GM20000 (cell line): ENCODE measurements around the gene BMP6.

ENCODE experiments used
- DNase-seq: peaks from one replicate; pipeline ENCODE4 v3.0.0; 2012; ENCODE audit warnings: low spot score
- TF ChIP-seq, protein P1 (sequence below): IDR thresholded peaks from 2 replicates; pipeline ENCODE4 v1.5.1; 2012; ENCODE audit warnings: mild to moderate bottlenecking, control low read depth; ENCODE audit errors: extremely low read depth, missing control alignments

The BMP6 gene

DNA sequence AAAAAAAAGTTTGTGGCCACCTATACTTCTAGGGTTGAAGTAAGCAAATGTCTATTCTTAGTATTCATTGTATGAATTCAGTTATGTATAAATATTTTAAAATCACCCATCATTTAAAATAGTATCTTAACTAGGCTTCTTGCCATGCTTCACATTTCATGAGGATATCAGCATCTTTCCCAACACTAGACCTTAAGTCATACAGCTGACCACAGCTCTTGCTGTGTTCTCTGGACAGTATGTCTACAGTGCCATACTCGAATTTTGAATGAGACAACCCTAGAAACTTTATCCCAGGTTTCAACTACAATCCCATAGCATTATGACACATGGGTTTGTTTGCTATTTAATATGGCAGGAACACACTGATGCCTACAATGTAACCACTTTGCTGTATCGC, 179.5 kb downstream of the BMP6 start:
- TF ChIP-seq, protein P1, sequence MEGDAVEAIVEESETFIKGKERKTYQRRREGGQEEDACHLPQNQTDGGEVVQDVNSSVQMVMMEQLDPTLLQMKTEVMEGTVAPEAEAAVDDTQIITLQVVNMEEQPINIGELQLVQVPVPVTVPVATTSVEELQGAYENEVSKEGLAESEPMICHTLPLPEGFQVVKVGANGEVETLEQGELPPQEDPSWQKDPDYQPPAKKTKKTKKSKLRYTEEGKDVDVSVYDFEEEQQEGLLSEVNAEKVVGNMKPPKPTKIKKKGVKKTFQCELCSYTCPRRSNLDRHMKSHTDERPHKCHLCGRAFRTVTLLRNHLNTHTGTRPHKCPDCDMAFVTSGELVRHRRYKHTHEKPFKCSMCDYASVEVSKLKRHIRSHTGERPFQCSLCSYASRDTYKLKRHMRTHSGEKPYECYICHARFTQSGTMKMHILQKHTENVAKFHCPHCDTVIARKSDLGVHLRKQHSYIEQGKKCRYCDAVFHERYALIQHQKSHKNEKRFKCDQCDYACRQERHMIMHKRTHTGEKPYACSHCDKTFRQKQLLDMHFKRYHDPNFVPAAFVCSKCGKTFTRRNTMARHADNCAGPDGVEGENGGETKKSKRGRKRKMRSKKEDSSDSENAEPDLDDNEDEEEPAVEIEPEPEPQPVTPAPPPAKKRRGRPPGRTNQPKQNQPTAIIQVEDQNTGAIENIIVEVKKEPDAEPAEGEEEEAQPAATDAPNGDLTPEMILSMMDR = no peak
- DNase-seq = no peak

DNA sequence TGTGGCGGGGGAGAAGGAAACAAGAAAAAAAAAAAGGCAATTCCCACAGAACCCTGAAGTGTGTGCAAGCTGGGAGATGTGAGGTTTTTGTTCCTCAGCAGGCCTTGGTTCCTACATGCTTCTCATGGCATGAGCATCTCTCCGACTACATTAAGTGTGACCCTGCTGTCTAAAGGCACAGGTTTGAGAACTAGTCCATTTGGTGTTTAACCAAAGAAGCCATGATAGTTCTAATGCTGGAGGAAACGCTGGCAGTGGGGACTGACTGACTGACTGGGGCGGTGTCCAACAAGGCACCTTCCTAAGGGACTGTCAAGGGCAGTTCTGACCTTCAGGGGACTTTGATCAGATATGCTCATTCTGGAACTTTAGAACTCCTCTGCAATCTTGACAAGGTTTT, 180.8 kb downstream of the BMP6 start:
- TF ChIP-seq, protein P1 = no peak
- DNase-seq = no peak

DNA sequence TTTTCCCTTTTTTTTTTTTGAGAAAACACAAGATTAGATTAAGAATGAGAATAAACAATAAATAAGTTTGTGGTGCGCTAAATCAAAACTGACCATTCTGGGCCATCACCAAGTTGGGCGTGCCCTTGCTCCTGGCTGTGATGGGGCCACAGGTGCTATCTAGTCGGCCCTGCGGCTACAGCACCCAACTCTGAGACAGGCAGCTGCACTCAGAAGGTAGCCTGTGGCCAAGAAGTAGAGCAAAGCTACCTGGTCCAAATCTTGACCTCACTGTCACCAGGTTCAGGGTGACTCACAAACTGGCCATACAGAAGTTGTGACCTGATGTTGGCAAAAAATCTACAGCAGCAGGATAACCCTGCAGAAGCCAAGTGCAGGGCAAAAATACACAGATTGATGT, 181.3 kb downstream of the BMP6 start:
- DNase-seq = no peak
- TF ChIP-seq, protein P1 = no peak

DNA sequence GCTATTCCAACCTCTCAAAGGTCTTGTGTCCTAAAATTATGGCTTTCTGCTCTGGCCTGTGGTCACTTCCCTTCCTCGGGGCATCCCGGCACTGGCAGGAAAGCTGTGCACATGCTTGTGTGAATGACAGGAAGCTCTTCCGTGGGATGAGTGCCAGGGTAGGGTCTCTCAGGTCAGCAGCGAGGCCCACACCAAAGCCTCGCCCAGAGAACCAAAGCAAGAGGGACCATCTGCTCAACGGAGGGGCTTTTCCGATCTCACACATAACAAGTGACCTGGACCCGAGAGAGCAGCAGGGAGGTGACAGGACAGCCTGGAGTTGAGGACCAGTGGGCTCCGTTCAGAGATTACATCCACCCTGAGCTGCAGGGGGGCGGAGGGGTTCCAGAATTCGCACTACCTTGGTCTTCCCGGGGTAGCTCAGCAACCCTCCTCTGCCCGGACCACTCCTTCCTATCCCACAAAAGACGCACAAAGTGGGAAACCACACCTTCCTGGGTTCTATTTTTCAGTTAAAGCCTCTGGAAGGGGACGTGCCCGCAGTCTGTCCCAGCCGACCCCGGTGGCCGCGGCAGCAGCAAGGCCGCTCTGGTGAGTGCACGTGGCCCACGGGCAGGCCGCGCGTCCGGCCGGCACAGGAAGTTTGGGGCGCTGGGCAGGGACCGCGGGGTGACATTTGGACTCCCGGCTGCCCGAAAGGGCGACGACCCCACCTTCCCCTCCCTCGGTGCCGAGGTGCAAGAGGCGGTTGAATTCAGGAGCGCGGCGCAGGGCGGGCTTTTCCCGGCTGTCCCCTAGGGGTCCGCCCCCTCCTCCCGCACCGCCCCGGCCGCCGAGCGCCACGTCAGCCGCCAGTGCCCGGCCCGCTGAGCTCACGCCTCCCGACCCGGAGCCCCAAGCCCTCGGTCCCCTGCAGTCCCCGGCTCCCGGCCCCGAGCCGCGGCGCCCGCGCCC, 183.7 kb downstream of the BMP6 start:
- TF ChIP-seq, protein P1 = no peak
- DNase-seq = peak; percentile 78

DNA sequence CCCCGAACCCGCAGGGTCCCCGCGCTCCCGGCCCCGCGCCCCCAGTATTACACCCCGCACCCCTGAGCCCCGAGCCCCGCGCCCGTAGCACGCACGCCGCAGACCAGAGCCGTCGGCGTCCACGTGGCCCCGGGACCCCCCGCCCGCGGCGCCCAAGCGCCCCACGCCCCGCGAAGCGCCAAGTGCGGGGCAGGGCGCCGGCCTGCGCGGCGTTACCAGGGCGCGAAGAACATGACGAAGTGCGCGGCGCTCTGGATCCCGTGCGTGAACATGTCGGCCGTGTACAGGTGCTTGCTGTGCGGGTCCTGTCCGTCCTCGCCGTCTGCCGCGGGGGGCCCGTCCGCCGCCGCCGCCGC, 184.4 kb downstream of the BMP6 start:
- no peak for DNase-seq
- TF ChIP-seq, protein P1 = no peak

DNA sequence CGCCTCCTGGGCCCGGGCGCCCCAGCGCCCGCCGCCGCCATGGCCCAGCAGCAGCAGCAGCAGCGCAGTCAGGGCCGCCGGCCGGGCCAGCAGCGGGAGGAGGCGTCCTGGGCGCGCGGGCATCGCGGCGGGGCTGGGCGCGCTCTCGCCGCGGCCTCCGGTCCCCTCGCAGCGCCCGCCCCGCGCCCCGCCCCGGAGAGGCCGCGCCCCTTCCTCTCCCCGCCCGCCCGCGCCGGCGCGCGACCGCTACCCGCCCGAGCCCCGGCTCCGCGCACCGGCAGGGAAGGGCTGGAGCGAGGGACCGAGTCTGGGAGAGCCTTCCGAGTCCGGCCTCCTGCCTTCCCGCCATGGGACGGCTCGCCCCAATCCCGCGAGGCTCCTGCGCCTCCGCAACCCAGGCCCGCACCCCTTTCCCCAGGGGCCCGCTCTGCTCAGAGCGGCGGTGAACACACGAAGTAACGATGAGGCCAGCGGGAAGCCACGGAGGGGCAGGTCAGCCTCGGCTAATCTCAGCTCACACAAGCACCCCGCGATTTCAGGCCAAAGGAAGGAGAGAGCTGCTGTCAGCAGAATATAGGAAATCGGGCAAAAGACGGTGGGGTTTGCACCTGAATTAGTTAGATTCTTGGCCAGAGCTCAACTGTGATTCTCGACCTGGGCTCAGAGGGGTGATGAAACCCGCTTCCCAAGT, 184.9 kb downstream of the BMP6 start, which contains the start of gene TXNDC5:
TSS of gene TXNDC5 (minus strand) at position 135 of the 691 bp plus-strand sequence. CDS start at position 123, 12 bp downstream.
- TF ChIP-seq, protein P1 = no peak

DNA sequence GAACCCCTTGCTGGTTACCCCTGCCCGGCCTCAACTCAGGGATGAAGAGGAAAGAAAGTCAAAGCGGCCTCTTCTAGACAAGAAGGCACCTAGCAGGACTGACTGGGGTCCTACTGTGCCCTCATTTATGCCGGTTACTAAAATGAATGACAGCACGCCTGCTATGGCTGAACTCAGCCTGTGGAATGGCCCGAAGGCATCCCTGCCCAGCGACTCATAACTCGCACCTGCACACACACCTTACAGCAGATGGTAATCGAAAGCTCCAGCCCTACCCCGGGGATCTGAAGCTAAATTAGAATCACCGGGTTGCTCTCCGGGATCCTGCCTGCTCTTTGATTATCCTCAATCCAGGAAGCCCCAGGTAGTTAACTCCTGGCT, 185.4 kb downstream of the BMP6 start:
- TF ChIP-seq, protein P1 = no peak
- DNase-seq = no peak

More for the DNA sequence above, 184.9 kb downstream of the BMP6 start, which contains the start of gene TXNDC5:
- DNase-seq = peak; percentile 96
